Raji (cell line): ENCODE data around the gene PLXNA2.

Experiments used
- POLR2A ChIP-seq: IDR thresholded peaks from 2 replicates; pipeline ENCODE4 v1.6.1; 2011; ENCODE audit warnings: low read depth, low read length, control low read depth; ENCODE audit not compliant: insufficient read depth

Gene PLXNA2

GRCh38 chr1:208044589-208045462, 199.4 kb downstream of the PLXNA2 start:
- no peak for TF ChIP-seq POLR2A

DNA sequence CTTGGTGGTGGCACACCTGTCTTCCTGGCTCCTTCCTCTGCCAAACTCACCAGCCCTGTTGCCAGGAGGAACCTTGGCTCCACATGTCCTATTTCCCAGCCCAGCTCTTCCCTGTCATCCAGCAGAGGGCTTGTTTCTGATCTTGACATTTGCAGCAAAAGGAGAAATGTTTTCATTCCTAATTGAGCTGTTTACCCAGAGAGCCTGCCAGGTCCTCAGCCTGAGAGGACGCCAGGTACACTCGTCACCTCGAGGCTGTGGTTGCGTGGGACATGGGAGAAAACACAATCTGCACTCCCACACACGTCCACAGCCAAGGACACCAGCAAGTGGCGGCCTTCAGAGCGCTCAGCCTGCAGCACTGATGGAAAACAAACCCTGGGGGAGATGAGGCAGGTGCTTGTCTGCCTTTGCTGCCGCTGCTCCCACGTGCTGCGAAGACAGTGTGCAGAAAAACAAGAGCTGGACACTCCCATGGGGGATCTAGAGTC, 200.4 kb downstream of the PLXNA2 start:
- TF ChIP-seq POLR2A = no peak

GRCh38 chr1:208042868-208043267, 201.3 kb downstream of the PLXNA2 start:
- TF ChIP-seq POLR2A = no peak

DNA sequence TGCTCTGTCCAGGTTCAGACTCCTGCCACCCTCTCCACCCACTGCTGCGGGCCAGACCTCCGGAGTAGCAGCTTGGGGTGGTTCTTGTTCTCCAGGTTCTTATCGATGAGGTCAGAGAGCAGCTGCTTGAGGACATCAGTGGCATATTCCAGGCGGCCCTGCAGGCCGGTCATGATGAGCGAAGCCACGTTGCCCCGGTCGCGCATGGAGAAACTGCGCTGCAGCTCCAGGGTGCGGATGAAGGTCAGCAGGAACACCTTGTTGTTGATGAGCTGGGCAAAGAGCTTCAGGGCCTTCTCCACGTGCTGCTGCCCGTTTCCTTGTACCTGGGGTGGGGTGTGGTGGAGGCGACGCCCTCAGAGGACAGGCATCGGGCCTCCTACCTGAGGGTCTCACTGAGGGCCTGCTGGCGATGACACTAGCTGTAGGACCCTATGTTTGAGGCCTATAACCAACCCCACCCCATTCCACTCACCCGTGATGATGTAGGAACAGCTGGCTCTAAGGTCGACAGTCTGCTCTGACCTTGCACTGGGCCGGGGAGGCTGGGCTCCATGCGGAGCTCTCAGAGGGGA, 202.1 kb downstream of the PLXNA2 start:
- no peak for TF ChIP-seq POLR2A

GRCh38 chr1:208041505-208041904, 202.7 kb downstream of the PLXNA2 start:
- TF ChIP-seq POLR2A = no peak

GRCh38 chr1:208040821-208041297, 203.3 kb downstream of the PLXNA2 start:
- TF ChIP-seq POLR2A = no peak

DNA sequence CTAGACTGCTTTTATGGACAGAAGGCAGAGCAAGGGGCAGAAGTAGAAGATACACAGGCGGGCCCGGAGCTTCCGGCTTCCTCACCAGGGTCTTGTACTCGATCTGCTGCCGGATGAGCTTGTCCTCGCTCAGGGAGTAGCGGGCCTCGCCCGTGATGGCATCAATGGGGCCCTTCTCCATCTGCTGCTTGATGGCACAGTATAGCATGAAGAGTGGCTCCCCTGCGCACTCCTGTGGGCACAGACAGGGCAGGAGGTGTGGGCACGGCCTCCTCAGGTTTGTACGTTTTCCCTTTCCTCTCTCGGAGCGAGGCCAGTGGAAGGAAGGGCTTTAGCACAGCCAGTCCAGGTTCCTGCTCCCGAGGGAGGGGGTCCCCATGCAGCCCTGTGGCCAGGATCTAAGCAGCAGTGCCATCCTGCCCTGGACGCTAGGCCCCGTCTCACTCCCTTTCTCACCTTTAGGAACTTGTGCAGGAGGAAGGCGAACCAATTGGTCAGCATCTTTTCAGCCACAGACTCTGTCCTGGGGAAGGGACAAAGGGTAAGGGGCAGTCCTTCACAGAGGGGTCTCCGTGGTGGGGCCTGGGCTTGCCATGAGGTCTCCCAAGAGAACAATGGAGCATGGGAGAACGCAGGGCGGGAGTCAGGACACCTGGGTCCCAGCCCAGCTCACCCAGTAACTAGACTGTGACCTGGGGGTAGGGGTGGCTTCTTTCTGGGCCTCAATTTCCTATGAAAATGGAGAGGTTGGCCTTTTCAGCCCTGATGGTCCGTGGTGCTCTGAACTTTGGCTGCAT, 204.4 kb downstream of the PLXNA2 start:
- no peak for TF ChIP-seq POLR2A

GRCh38 chr1:208038303-208038702, 205.9 kb downstream of the PLXNA2 start:
- no peak for TF ChIP-seq POLR2A

DNA sequence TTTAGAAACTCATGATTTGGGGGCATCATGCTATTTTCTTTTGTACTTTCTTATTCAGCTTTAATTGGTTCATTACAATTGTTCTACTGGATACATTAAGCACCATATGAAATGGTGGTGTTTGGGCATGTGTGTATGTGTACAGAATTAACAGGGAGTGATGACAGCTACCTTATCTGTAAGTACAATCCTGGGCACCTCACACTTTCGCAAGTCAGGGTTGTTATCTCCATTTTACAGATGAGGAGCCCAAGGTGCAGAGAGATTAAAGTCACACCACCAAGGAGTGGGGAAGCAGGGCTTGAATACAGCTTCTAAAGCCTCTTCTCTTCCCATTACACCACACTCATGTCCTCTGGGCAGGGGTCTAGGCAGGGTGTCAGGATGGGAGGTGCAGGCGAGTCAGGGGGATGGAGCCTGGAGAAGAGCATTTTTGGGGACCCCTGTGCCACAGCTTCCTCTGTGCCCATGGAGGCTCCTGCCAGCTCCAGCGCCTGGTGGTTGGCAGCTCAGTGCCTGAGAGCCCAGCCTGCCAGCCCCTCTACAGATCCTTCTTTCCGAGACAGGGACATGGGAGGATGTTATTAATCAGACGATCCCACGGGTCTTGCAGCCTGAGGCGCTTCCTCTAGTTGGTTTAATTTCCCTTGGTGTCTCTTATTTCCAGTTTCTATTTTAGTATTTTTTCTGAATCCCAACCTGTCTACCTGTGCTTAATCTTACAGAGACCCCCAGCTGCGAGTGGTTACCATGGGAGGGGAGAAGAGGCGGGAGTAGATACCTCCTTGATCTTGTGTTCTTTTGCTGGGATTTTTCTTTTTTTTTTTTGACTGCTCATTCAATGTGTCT, 207.0 kb downstream of the PLXNA2 start:
- no peak for TF ChIP-seq POLR2A

GRCh38 chr1:208036106-208036808, 207.9 kb downstream of the PLXNA2 start:
- TF ChIP-seq POLR2A = no peak

- TF ChIP-seq POLR2A = no peak
Observed at GRCh38 chr1:208034135-208034534, 210.0 kb downstream of the PLXNA2 start.

DNA sequence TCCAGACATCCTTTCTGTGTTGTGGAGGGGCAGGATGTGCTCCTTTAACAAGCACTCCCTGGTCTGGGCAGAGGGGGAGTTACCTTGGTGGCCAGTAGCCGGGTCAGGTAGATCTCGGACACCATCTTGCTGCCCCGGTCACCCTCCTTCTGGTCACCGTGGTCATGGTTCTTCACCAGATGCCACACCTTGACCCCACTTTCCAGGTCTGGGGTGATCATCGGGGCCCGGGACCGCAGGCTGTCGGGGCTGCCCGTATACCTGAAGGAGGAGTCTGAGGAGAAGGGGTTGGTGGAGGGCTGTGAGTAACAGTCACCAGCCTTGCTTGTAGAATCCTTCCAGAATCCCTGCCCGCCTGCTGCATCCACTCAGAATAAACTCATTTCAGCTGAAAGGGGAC, 210.9 kb downstream of the PLXNA2 start:
- TF ChIP-seq POLR2A = no peak

DNA sequence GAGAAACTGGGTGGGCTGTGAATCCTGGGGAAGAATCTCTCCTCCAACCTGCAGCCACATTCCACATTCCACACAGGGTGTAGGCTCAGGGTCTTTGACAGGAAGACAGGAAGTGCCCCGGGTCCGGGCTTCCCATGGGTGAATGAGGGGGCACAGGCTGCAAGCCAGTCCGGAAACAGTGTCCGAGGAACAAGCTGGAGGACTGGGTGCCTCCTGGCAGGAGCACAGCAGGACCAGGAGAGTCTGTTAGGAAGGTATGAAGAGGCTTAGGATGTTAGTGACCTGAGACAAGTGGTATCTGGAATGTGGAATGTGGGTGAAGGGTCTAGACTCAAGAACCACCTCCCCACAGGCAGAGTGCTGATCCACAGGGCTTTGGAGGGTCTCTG, 212.3 kb downstream of the PLXNA2 start:
- TF ChIP-seq POLR2A = no peak

GRCh38 chr1:208031316-208031931, 212.8 kb downstream of the PLXNA2 start:
- TF ChIP-seq POLR2A = no peak
